Adrenal gland (tissue), 12 donors: Measurements from ENCODE around the gene KCNQ4. TPM values are rescaled to one million over a fixed set of nuclear protein-coding genes. Genes with fewer than 3 reads are reported as not detected.

Experiments
- DNase-seq, 7 donors: peaks; one replicate each; pipeline ENCODE4 v3.0.0-alpha.2; 2019 to 2020
- H3K27ac ChIP-seq, 5 donors: fragments of 200-600 bp; sonication (generic) in 4 of 5; 1 replicate in 3 of 5; 2 replicates in 2 of 5; pipeline versions ENCODE4 v1.5.1 to v1.8.0; 2016 to 2020; ENCODE audit warnings: mild to moderate bottlenecking in 1 of 5
- H3K27me3 ChIP-seq: fragments of 200-600 bp; 2 replicates; pipeline ENCODE4 v1.8.0; 2021
- H3K36me3 ChIP-seq, 2 donors: fragments of 200-600 bp; replicated peaks in 1 of 2; 1 replicate in 1 of 2; 2 replicates in 1 of 2; pipeline versions ENCODE4 v1.5.1 to v1.8.0; 2018 to 2022
- H3K4me1 ChIP-seq, 2 donors: fragments of 200-600 bp; replicated peaks in 1 of 2; 1 replicate in 1 of 2; 2 replicates in 1 of 2; pipeline versions ENCODE4 v1.5.1 to v1.8.0; 2018 to 2021
- H3K4me3 ChIP-seq, 4 donors: fragments of 200-600 bp; sonication (generic) in 3 of 4; one replicate each; pipeline ENCODE4 v1.5.1; 2016 to 2018
- H3K9me3 ChIP-seq, 3 donors: fragments of 200-600 bp; sonication (generic) in 1 of 3; replicated peaks in 1 of 3; 1 replicate in 2 of 3; 2 replicates in 1 of 3; pipeline versions ENCODE4 v1.5.1 to v1.8.0; 2016 to 2021
- CTCF ChIP-seq, 6 experiments: fragments of 450-650 bp in 4 of 6; fragments of 200-600 bp in 2 of 6; sonication (generic) in 1 of 6; IDR thresholded peaks; 1 replicate in 5 of 6; 2 replicates in 1 of 6; pipeline versions ENCODE4 v1.5.1 to v1.8.0; 2016 to 2021; ENCODE audit warnings: antibody characterized with exemption in 6 of 6, mild to moderate bottlenecking in 2 of 6, moderate library complexity in 1 of 6
- POLR2A ChIP-seq, 2 donors: fragments of 450-650 bp; IDR thresholded peaks; one replicate each; pipeline ENCODE4 v1.6.1; 2017; ENCODE audit warnings: antibody characterized with exemption in 2 of 2, mild to moderate bottlenecking in 2 of 2, moderate library complexity in 1 of 2
- WGBS, 4 donors: extraction: QIAGEN DNeasy Blood & Tissue Kit in 2 of 4; methylation state at CpG; one replicate each; pipeline versions ENCODE4 v1.1.5 to v1.1.7; 2013 to 2017; 5-methylcytosine and 5-hydroxymethylcytosine counted together
- intact Hi-C, 2 donors: fragments of 100-400 bp; cut with DNase I; formaldehyde crosslinking; loops; one replicate each; pipeline versions ENCODE4 v1.14.1 to v1.15.0; 2022 to 2023
- polyA plus RNA-seq, 3 donors: library from polyadenylated mRNA; stranded (reverse); fragments of 200-250 nt in 2 of 3; fragments of 350-450 nt in 1 of 3; fragmentation: Illumina TruSeq in 1 of 3; extraction: RNeasy Lipid Tissue Mini Kit (QIAGEN cat#74804) in 1 of 3; gene quantifications; one replicate each; pipeline ENCODE4 v1.2.3, GENCODE V29; 2013 to 2014
- total RNA-seq, 9 donors: library from RNA; depleted of rRNA in 4 of 9; stranded (reverse); fragments of >200 nt in 4 of 9; fragments of 120-200 nt in 1 of 9; fragmentation: NEBNext Ultra II Directional in 1 of 9; extraction: Animal tissue kit (Norgen Biotek cat#: 25700) in 1 of 9; gene quantifications; one replicate each; pipeline versions ENCODE4 v1.1.0 to v1.2.4, GENCODE V29; 2013 to 2023
- donor health status: healthy with polysubstance abuse.
- donor health status: Bipolar disorder and iron deficiency.
- donor health status: DM: yes; HTN: yes; CAD: no.
- donor health status: DM: no; HTN: no; CAD: no.
- donor health status: DM: no; HTN: no; CAD: no.
- donor health status: DM: yes; HTN: yes; CAD: no.

The KCNQ4 gene
- total and polyA plus RNA-seq, 12 donors = 0.06 to 1.0 (median 0.29) TPM; not detected in 2

GRCh38 chr1:40751802-40752201 lies 31.8 kb upstream of the KCNQ4 start:
- no peak for TF ChIP-seq POLR2A (IDR thresholded peaks at IDR 0.05)
- TF ChIP-seq CTCF (IDR thresholded peaks at IDR 0.05) = no peak
- Histone ChIP-seq H3K9me3 (no peaks in the 10 kb centered on the region), H3K36me3 (peaks cover 0 to 69% of the 10 kb centered on the region in 2 donors), H3K27me3 (no peaks in the 10 kb centered on the region), H3K27ac (no peak overlapping the region), H3K4me3 (no peak overlapping the region), H3K4me1 (no peaks in the 10 kb centered on the region)
- WGBS, 4 donors = 86 to 92% (median 90%) methylated on average over 4 of the region's 4 CpGs
- intact Hi-C loops = no loop called here
- DNase-seq = no peak

GRCh38 chr1:40753142-40753882 lies 30.3 kb upstream of the KCNQ4 start:
- Histone ChIP-seq H3K4me1 (no peaks in the 10 kb centered on the region), H3K9me3 (no peaks in the 10 kb centered on the region), H3K27me3 (no peaks in the 10 kb centered on the region), H3K4me3 (no peak overlapping the region), H3K36me3 (peaks cover 0 to 74% of the 10 kb centered on the region in 2 donors), H3K27ac (no peak overlapping the region)
- TF ChIP-seq POLR2A (IDR thresholded peaks at IDR 0.05) (no peak), CTCF (IDR thresholded peaks at IDR 0.05) (no peak)
- WGBS, 4 donors = 95 to 97% (median 96%) methylated on average over 8 of the region's 8 CpGs
- intact Hi-C loops = no loop called here
- DNase-seq = no peak

- Histone ChIP-seq H3K27me3 (no peaks in the 10 kb centered on the region), H3K27ac (no peak overlapping the region), H3K4me3 (no peak overlapping the region), H3K36me3 (peaks cover 0 to 74% of the 10 kb centered on the region in 2 donors), H3K9me3 (no peaks in the 10 kb centered on the region), H3K4me1 (no peaks in the 10 kb centered on the region)
- WGBS, 4 donors = 91 to 96% (median 94%) methylated on average over 8 of the region's 8 CpGs
- TF ChIP-seq POLR2A (IDR thresholded peaks at IDR 0.05) = no peak
- TF ChIP-seq CTCF (IDR thresholded peaks at IDR 0.05) = no peak
- DNase-seq = no peak
- intact Hi-C loops = no loop called here
Measured at GRCh38 chr1:40754201-40754600, 29.4 kb upstream of the KCNQ4 start.

- intact Hi-C loops = no loop called here
- peak in 6 of 7 donors; percentile 47 to 86 (median 72) for DNase-seq
- no peak overlapping the region for H3K4me3 ChIP-seq
- H3K27me3 ChIP-seq = no peaks in the 10 kb centered on the region
- no peaks in the 10 kb centered on the region for H3K9me3 ChIP-seq
- peak overlapping the region in 2 of 5 donors; percentile 9 to 16 for H3K27ac ChIP-seq
- peaks cover 0 to 74% of the 10 kb centered on the region in 2 donors for H3K36me3 ChIP-seq
- 70 to 74% (median 71%) methylated on average over 4 of the region's 4 CpGs for WGBS, 4 donors
- TF ChIP-seq CTCF (IDR thresholded peaks at IDR 0.05) (peak in 1 of 6 experiments; percentile 23), POLR2A (IDR thresholded peaks at IDR 0.05) (no peak)
- H3K4me1 ChIP-seq = no peaks in the 10 kb centered on the region
Measured at GRCh38 chr1:40755067-40755466, 28.5 kb upstream of the KCNQ4 start.
